NCI-H2171 treated with DMSO at 0.1 percent for 48 hours (cell line): Measurements from ENCODE around the gene JAKMIP1.

Experiments
- DNase-seq: peaks from one replicate; lab custom pipeline; 2025; lab: John Stamatoyannopoulos, UW

Gene JAKMIP1

DNA sequence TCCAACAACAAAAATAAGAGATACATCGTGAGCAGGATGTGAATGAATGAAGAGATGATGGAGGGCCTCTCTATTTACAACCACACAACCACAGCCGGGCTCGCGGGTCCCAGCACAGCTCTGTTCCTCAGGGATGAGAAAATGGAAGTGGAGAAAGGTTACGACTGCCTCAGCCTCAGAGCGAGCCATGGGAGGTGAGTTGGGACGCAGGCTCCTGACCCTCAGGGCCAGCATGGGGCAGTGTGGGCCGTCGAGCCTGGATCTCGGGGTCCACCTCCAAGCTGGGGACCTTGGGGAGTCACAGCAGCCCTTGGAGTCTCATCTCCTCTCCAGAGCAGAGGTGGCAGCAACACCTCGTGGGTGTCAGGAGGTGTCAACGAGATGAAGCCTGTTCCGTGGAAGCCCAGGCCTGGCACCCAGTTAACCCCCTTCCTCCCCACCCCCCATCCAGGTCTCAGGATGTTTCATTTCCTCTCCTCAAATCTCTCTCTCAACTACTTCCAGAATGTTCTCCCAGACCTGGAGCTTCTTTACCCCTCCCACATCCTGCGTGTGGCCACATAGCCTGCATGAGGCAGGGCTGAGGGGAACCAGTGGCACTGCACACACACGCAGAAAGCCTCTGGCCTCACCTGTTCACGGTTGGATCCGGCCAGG lies 208.1 kb downstream of the JAKMIP1 start:
- DNase-seq = no peak

DNA sequence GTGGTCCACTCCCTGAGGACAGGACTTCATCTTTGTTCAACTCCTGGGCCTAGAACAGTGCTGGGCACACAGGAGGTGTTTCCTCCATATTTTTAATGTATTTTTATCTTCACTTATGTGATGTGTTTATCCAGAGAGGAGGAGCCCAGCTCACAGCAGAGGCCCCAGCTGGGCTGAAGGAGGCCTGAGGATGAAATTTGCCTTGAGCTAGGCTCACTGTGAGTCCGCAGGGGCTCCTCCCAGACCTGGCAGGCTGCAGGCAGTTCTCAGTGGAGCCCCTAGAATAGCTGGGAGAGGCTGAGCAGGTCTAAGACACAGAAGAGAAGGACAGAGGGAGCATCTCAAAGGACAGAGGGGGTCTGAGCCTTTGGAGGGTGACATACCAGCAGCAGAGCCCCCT lies 208.9 kb downstream of the JAKMIP1 start:
- DNase-seq = peak; percentile 38

DNA sequence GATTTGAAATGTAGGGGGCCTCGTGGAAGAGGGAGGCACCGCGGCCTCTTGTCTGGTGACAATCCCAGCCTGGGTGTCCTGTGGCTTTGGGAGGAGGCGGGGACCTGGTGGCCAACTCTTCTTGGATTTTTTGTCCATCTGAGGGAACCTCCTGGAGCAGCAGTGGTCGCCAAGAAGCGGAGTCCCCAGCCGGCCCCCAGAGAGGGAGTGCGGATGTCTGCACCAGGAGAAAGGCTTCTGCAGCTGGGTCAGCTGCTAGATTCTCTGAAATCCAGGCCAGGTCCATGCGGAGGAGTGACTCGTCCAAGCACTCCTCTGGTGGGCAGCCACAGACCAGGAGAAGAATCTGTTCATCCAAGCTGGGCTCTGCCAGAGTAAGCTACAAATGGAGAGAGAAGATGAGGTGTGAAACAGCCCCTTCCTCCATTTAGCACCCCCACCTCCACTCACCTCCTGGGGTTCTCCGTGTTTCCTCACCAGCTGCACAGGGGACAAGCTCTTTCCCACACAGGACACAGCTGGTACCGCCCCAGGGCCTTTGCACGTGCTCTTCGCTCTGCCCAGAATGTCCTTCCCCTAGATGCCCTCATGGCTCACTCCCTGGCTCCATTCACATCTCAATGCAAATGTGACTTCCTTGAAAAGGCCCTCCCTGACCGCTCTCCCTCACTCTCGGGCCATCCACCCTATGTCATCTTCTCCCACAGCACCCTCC lies 209.7 kb downstream of the JAKMIP1 start:
- DNase-seq = no peak

DNA sequence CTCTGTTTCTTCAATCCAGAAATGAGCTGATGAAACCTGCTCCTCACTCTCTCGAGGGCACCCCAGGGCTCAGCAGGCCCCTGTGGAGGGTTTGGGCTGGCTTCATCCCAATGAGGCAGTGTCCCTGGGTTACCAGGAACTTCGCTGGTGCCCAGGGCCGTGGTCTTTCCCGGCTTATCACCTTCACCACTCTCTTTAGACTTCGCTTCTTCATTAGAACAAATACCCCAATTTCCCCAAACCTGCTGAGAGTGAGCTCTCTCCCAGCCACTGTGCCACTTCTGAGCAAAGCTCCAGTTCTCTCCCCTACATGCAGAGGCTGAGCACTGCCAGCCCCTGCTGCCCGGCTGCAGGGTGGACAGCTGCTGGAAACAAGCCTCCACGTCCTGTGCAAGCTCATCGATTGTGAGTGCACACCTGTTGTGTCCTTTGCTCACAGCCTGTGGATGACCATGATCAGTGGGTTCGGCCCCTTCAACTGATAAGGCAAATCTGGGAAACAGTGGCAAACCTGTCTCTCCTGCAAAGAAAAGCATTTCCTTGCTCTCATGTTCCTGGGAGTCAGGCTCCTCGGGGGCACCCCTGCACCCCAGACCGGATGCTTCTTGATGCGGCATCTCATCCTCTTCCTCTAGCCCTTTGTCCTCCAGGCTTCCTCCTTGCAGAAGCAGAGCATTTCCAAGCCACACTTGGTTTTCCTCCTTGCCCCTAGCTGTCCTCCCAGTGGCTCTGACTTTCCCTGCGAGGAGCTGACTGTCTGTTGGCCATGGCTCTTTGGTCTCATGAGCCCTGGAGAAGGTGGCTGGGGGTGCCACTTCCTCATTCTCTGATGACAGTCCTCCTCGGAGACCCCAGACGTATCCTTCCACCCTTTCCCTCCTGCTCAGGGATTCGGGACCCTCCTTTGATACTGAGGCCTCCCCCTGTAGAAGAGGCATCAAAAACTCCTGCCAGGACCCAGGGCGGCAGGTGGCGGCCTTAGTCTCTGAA lies 210.8 kb downstream of the JAKMIP1 start:
- no peak for DNase-seq

DNA sequence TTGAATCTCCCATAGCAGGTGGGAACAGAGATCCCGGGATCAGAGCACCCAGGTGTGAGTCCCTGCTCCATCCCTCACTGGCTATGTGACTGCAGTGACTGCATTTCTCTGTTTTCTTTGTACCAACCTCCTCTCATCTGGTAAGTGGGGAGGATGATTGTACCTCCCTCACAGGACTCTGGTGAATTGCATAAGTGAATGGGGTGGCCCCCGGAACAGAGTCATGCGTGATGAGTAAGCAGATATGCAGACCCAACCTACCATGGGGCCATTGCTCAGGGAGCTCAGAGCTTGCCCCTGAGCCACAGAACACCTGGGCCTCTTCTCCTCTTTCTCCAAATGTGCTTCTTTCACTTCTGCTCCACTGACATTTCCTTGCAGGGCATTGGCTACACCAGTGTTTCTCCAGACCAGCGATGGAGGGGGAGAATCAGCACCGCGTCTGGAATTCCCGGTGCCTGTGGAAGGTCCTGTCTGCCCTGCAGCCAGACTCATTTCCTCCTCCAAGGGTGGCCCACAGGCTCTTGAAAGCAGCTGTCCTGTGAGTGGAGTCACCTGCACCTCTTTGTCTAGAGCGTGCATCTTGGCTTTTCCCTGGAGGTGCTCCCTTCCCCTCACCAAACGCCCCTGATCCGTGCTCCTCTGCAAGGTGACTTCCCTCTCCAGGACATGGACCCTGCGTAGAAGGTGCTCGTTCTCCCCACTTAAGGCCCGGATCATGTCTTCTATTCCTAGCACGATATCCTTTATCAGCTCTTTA lies 212.1 kb downstream of the JAKMIP1 start:
- DNase-seq = no peak

DNA sequence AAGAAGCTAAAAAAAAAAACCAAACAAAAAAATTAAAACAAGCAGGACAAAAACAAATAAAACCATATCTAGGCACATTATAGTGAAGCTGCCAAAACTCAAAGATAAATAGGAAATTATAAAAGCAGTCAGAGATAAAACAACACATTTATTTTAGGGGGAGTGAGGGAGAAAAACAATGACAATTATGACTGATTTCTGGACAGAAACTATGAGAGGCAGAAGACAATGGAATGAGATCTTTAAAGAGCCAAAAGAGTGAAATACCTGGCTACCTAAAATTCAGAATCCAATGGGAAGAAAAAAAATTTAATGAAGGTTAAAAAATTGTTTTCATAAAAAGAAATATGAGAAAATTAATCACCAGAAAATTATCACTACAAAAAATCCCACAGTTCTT lies 215.5 kb downstream of the JAKMIP1 start:
- no peak for DNase-seq

DNA sequence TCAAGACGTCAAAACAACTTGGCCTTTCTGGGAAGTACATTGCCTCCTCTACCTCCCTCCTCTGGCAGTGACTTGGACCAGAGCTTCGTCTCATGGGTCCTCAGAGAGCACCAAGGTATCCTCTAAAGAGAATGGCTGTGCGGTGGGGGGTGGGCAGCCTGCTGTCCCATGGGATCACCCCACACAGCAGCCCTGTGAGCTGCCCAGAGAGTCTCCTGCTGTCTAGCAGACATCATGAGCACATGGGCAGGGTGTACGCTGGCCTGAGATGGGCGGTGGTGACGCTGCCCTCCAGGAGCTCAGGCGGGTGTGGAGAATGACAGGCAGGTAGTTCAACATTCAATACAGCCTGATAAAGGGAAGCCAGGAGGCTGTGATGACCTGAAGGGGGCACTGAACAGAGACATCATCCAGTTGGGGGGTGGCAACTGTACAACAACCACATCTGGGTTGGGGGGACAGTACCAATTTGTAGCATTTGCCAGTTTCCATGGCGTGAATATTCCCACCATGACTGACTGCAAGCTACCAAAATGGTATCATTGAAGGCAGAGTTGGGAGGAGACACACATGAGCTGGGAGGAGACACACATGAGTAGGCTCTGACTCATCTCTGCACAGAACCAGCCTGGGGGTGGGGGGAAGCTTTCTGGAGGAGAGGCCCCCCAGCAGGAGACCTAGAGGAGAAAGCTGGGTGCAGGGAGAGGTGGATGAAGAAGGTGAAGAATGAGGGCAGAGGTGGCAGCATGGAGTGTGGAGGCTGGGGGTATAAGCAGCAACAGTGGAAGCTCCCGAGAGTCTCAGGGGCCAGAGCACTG lies 218.0 kb downstream of the JAKMIP1 start:
- DNase-seq = no peak

DNA sequence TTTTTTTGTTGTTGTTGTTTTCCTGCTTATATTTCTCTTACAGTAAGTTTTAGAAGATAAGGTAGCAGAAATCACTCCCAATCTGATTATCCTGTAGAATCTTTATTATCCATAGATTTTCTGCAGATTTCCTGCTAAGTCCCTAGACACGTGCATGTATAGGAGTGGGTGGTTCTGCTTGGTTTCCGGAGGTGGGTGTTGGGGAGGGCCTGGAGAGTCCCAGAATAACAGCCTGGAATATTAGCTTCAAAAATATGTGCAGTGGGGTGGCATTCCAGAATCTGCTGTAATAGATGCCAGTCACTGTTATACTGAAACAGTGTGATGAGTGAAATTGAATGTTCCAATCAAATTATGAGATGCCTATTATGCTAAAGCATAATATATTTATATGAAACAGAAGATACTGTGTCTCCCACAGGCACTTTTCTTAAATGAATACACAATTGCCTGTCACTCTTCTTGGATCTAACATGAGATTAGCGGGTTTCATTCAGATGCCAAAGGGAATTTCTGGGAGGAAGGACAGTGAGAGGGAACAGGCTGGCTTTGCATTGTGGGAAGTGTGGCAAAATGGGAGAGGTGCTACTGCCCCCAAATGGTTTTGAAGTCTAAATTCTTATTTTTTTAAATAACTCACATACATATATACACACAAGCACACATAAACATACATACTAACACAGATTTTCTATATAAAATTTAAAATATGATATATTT lies 219.8 kb downstream of the JAKMIP1 start:
- DNase-seq = peak; percentile 32

DNA sequence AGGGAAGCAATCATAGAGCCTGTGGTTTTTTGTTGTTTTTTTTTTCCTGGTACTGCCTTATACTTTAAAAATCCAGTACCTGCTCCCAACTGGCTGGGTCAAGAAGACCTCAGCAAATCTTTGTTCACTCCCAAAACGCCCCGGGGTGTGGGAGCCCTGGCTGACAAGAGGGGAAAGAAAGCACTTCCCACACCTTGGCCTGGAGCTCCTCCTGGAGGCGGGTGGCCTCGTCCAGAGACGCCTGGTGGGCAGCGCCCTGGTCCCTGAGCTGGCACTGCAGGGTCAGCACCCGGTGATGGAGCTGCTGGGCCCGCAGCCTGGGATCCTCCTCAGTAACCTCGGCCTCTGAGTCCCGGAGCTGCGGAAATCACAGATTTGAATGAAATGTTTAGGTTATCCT lies 220.4 kb downstream of the JAKMIP1 start:
- DNase-seq = peak; percentile 27

DNA sequence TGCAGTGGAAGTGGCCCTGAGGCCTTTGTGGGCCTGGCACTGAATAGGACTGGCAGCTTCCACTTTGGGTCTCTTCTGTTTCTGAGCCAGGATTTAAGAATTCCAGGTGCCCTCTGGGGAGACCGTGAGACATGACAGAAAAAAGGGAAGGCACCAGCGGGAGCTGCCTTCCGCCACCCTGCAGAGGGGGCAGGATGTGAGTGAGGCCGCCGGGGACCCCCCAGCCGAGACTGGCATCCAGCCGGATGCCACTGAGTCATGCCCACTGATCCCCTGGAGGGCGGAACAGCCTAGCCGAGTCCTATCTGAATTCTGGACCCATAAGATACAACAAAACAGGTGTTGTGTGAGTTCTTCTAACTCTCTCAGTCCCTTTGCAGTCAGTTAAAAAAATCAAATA lies 223.4 kb downstream of the JAKMIP1 start:
- no peak for DNase-seq

DNA sequence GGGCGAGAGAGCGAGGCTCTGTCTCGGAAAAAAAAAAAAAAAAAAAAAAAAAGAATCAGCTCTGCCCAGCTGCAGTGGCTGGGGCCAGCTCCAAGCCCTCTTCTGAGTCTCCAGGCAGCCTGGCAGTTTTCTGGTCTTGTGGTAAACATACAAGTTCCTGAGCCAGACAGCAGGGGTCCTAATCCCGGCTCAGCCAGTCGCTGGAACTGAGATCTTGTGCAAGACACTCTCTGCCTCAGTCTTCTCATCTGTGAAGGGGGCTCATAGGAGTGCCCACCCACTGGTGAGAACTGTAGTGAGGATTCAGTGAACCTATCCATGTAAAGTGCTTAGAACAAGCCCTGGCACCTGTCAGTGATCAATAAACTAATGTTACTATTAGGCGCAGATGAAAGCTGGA lies 223.9 kb downstream of the JAKMIP1 start:
- peak; percentile 16 for DNase-seq
